Esophagus muscularis mucosa (tissue), 3 donors: Measurements from ENCODE around the gene ANKRD28.

Experiments used
- CTCF ChIP-seq, 3 experiments: fragments of 200-600 bp in 2 of 3; fragments of 450-650 bp in 1 of 3; sonication (generic) in 2 of 3; IDR thresholded peaks; one replicate each; pipeline ENCODE4 v1.5.1; 2017 to 2019; ENCODE audit warnings: antibody characterized with exemption in 3 of 3, mild to moderate bottlenecking in 2 of 3, moderate library complexity in 1 of 3
- EP300 ChIP-seq: sonication (generic); formaldehyde crosslinking; IDR thresholded peaks from one replicate; pipeline ENCODE4 v1.6.1; 2017; ENCODE audit warnings: antibody characterized with exemption

GRCh38 chr3:15825016-15825415 lies 27.2 kb upstream of the ANKRD28 start:
- TF ChIP-seq CTCF (IDR thresholded peaks at IDR 0.05) (no peak), EP300 (no peak)
